Stimulated activated CD8-positive, alpha-beta memory T cell treated with anti-CD3 and anti-CD28 coated beads, Interleukin-4, amount 100 ng/mL, for 4 hours (primary cell): Measurements from ENCODE around the gene KCNMA1.

Source experiments
- DNase-seq, 2 donors: peaks; one replicate each; pipeline ENCODE4 v3.0.0-alpha.2; 2020; ENCODE audit warnings: low read depth in 2 of 2, low spot score in 1 of 2

Gene KCNMA1

DNA sequence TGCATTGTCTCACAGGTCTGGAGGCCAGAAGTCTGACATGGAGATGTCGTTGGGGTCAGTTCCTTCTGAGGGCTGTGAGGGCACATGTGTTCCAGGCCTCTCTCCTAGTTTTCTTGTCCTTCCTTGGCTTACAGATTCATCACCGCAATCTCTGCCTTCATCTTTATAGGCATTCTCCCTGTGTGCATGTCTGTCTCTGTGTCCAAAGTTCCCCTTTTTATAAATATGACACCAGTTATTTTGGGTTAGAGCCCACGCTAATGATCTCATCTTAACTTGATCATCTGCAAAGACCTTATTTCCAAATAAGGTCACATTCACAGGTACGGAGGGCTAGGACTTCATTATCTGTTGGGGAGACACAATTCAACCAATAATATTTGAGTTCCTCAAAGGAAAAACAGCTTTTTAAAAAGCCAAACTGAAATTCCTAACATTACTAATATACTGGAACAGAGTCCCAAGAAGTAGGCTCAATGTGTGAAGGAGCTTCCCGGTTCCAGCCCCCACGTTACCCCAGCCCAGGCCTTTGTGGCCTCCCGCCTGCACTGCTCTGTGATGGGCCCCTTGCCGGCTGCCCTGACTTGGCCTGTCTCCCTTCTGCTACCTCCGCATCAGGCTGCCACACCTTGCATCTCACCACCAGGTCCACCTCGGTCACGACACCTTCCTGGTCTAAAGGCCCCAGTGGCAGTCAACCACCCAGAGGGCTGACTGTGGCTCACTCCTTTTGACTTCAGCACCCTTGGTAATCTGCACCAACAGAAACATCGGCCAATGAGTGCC is 142.7 kb downstream of the KCNMA1 start:
- DNase-seq = no peak

DNA sequence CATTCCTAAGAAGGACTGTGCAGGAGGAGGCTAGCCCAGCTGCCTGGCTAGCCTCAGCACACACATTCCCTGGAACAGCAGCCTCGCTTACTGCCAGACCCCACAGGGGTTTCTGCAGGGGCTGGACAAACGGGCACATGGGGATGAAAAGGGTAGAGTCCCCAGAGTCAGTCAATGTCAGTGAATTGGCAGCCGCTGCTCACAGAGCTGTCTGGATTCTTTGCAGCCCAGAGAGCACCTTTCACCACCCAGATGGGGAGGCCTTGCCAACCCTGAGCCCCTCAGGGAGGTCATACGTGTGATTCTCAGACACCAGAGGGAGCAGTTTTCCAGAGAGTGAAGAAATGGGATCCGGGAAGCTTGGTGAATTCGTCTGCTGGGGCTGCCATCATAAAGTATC is 143.3 kb downstream of the KCNMA1 start:
- no peak for DNase-seq

DNA sequence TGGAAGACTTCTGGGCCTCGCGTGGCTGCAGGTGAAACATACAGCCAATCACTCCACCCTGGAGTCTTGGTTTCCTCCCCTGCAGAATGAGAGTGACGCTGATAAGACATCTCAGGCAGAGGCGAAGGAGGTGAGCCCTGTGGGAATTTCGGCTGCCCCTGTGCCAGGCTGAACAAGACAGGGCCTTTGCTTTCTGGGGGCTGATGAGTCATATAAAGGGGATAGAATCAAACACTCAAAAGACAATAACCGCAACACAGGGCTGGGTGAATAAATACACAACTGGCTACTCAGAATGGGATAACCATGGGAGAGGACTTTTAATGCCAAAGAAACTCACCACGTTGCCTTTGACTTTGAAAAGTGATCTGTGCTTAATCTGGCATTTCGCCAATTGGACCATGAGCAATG is 143.8 kb downstream of the KCNMA1 start:
- DNase-seq = no peak

DNA sequence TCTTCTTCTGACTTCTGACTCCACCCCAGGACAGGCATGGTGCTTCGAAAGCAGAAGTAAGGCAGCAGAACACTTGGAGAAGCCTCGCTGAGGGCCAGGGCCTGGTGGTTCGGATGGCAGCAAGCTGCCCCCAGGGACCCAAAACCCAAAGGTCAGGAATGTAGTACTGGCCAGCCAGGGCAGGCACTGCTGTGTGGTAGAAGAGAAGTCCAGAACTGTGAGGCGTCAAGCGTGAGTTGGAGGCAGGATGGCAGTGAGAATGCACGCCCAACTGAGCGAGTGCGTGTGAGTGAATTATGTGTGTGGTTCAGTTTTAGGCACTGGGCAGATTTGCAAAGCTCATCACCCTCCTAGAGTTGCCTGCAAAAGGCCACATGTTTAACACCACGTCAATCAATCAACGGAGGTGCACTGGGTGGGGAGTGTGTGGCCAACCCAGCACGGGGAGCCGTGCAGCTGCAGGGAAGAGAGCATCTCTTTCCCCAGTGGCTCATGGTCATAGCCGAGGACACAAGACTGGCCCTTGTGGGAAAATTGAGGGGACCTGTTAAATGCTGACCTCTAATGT is 144.3 kb downstream of the KCNMA1 start:
- DNase-seq = no peak

DNA sequence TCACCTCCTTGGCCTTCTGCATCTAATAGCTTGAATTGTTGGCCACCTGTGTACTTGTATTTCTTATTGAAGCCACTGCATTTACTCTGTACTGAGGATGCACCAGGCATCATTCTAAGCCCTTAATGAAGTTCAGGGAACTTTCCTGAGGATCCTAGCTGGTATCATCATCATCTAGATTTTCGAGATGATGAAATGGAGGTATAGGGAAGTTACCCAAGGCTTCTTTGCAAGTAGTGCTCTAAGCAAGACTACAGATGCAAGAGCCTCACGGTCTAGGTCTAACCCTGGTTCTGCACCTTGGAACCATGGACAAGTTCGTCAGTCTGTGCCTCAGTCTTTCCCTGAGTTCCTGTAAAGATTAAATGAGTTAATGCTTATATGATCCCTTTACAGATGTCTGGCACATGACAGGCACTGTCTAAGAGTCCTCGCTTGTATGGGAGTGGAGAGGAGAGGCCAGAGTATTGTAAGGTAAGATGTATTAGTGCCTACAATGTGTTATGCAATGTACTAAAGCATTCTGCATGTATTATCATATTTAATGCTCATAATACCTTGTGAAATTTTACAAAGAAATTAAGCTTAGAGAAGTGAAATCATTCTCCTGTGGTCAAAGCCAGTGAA is 145.1 kb downstream of the KCNMA1 start:
- no peak for DNase-seq

DNA sequence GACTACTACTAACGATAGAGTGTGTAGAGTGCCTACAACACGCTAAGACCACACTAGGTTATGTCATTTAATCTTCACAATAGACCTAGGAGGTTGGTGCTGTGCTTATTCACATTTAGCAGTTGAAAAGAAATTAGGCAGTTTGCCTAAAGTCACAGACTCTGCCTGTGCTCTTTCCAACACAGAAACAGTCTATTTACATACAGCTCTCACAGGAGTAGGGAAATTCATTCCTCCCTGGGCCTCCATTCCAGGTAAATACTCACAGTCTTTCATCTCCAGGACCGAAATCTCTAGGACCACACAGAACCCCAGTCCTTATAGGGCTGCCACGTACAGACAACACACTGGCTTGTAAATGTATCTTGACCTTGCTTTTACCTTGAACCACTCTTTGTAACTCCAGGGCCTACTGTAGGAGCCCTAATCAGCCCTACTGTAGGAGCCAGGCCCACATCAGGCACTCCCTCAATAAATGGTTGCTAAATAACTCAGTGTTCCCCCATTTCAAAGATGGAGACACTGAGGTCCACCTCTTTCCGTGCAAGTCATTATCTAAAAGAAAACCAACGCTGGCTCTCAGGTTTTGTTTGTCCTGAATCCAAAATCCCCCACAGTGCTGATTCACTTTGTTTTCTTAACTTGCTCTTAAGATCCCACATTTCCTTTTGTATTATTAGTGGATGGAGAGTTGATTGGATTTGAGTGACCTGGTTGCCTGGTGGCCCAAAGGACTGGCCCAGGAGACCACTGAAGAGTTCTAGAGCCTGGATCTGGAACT is 146.9 kb downstream of the KCNMA1 start:
- no peak for DNase-seq

DNA sequence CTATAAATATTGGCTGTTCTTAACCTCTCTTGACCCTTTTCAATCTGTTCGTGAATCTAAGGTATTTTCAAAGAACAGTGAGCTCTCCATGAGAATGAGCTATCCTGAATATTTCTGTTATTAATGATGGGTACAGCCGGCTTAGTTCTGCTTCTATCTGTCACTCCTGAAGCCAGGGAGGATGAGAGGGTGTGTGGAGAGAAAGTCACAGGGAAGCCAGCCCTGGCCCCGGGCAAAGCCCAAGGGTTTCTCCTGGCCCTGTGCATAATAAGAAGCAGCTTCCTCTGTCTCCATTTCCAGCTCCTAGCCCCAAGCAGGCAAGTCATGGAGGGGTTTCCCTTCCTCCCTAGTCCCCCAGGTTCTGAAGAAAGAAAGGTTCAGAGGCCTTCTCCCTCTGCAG is 151.1 kb downstream of the KCNMA1 start:
- no peak for DNase-seq

DNA sequence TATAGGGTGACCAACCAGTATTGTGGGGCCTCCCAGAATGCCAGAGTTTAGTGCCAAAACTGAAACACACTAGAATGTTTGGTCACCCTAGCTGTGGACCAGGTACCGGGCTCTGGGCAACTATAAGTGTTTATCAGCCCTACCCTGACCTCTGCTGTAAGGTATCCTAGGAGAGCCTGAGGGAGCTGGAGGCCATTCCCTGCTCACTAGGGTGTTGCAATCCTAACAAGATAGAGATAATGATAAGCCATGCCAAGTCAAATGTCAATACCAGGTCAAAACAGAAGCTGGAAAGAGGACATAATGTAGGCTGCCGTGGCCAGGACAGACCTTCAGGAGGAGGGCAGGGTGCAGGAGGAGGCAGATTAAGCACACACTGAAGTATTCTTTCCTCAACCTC is 151.8 kb downstream of the KCNMA1 start:
- DNase-seq = no peak

DNA sequence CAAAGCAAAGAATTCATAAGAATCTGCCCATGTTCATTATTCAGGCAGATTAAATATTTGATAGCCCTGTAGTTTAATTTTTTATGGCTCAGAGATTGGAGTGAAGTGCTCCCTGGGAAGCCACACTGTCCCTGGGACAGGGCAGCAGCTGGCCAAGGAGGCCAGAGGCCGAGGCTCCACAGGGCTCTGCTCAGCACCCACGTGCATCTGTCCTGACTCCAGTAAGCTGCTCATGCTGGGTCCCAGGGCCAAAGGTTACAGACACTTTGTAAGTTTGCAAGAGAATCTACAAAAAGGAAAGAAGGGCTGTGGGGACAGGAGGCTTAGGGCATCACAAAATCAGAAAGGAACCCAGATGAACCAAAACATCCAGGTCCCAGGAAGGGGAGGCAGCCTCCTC is 155.5 kb downstream of the KCNMA1 start:
- DNase-seq = no peak

DNA sequence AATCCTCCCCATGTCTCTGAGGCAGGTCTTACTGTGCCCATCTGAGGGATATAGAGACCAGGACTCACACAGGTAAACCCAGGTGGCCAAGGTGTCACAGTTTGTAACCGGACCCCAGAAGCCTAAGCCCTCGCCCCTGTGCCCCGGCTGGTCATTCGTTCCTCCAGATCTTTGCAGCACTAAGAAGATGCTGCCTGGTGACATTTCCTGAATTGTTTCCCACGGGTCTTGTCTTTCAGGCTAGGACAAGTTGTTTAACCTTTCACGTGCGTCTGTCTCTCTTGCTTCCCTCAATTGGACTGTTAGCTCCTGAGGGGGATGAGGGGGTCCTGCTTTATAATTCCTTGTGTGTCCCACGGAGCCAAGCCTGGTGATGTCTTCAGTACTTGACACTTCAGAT is 158.0 kb downstream of the KCNMA1 start:
- DNase-seq = no peak

DNA sequence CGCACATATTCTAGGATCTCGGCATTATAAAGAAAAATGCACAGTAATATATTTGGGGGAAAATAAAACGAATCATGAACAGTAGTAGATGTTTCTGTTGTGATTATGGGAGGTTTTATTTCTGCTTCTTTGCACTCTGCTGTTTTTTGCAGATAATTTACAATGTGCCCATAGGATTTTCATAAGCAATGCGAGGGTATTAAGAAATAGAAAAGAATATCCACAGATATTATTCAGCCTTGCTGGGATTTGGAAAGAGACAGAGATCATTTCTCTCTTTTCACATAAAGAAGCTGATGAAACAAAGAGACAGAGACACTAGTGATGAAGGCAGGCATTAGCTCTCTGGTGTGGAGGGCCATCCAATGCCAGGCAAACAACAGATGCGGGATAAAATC is 158.6 kb downstream of the KCNMA1 start:
- no peak for DNase-seq

DNA sequence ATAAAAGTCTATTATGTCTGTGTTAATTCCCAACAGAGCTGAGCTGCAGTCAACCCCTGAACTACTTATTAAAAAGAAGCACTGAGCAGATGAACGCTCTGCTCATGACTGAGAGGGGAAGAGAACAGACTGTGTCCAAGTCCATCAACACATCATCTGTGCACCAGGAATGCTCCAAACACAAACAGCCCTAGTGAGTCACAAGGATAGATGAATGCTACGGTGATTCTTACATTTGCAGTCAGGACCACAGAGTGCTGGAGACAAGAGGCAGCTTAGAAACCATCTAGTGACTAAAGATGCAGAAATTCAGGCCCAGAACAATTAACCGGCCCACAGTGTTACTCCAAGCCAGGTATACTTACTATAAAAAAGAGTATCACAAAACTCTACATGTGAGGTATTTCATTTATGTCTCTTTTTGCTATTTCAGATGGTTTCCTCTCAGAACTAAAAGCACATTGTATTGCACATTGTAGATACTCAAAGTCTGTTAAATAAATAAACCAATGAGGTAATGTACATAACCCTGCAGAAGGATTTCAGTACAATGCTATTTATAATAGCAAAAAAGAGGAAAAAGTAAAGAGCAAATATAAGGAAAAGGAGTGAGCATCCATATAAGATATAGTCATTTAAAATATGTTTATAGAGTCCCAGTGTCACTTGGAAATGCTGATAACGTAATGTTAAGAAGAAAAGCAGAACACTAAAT is 159.2 kb downstream of the KCNMA1 start:
- DNase-seq = no peak

DNA sequence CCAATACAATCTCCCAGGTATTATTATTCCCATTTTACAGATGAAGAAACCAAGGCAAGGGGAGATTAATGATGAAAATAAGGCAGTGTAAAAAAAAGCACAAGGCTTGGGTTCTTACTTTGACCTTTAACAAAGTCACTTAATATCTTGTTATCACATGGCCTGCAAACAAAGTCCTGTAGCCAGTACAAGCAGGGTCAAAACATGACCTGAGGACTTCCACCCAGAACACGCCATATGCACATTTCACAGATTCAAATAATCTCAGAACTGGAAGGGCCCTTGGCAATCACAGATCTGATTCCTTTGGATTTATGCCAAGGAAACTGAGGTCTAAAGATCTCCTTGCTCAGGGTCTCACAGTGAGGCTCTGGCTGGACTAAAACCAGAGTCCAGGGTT is 162.1 kb downstream of the KCNMA1 start:
- DNase-seq = no peak

DNA sequence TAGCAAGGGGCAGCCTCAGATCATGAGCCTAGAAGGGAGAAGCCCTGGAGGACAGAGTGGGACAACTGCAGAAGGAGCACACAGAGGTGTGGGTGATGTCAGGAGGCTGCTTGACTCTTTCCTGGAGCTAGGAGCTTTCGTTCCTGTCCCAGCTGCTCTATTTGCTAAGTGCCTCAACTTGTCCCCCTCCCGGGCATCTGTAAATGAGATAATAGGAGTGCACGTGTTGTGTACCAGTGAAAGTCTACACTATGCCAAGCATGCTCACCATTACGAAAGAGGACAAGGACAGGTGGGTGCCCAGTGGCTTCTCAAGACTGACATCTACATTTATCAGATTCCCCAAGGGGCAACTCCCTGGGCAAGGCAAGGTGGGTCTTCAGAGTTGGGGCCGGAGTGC is 162.7 kb downstream of the KCNMA1 start:
- no peak for DNase-seq

DNA sequence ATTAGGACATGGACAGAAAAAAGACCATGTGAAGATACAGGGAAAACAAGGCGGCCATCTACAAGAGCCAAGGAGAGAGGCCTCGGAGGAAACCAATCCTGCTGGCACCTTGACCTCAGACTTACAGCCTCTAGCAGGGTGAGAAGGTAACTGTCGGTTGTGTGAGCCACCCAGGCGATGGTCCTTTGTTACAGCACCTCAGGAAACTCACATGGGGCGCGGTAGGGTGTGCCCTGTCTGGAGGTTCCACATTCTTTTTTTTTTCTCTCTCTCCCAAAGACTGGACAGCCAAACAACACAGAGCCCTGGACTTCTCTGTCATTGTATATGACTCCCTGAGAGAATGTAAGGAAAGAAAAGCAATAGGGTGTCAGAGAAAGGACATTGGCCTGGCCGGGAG is 163.2 kb downstream of the KCNMA1 start:
- DNase-seq = no peak

DNA sequence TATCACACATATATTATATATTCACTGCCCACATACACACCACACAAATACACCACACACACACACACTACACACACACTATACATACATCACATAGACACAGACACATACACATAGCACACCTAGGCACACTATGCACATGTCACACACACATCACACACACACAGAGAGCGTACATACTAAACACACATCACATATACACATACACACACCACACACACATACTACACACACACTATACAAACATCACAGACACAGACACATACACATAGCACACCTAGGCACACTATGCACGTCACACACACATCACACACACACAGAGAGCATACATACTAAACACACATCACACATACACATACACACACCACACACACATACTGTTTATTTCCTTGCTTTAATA is 165.5 kb downstream of the KCNMA1 start:
- no peak for DNase-seq

DNA sequence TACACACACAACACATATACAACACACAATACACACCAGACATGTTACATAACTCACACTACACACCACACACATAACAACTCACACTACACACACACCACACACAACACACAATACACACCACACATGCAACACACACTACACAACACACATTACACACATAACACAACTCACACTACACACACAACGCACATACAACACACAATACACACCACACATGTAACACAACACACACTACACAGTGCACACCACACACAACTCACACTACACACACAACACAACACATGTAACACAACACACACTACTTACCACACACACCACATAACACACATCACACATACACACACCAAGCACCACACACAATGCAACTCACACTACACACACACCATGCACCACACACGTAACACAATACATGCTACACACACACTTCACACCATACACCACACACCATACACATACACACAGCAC is 166.5 kb downstream of the KCNMA1 start:
- DNase-seq = no peak

DNA sequence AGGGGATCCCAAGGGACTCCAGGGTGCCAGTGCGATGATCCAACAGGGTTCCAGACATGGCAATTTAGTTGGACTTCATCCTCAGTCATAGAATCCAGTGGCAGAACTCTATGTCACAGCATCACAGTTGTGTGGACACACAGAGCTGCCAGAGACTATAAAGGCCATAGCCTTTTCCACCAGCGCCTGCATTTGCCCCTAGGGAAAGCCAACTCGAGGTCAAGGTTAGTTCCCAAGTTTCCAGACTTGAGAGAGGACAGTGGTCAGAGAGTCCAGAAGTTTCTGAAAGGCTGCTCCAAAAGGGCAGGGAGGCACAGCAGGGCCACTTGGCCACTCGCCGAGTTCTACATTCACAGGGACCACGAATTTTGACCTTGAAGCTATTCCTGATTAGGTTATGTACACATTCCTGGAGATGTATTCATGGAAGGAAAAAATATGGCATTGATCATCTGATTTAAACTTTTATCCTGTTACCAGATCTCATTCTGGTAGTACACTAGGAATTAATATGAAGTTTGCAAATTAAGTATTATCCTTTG is 170.1 kb downstream of the KCNMA1 start:
- no peak for DNase-seq

DNA sequence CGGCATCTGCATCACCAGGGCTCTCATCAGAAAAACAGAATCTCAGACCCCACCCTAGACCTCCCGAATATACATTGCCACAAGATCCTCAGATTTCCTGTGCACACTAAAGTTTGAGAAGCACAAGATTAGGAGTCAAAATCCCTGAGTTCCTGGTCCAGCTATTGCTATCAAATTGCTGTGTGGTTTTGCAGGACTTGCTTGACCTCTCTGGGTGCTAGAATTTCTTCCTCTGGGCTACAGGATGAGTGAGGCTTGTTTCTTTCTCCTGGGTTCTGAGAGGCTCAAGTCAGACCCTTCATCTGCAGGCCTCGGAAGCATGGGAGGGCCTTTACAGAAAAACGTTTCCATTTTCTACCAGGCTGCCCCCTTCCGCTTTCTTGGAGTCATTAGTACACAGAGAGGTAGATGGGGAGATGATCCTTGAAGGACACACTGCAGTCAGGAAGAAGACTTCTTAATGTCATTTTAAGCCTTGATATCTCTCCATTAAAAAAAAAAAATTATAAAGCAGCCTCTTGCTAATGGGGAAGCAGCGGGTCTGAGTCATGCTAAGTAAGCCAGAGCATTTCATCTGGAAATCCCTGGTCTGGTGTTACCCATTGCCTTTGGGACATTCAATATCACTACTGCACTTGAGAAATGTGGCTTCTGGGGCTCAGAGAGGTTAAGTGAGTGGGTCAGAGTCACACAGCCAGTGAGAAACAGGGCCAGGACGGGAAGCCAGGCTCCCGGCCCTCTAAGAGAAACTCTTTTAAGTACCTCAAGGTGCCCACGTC is 173.5 kb downstream of the KCNMA1 start:
- DNase-seq = no peak

DNA sequence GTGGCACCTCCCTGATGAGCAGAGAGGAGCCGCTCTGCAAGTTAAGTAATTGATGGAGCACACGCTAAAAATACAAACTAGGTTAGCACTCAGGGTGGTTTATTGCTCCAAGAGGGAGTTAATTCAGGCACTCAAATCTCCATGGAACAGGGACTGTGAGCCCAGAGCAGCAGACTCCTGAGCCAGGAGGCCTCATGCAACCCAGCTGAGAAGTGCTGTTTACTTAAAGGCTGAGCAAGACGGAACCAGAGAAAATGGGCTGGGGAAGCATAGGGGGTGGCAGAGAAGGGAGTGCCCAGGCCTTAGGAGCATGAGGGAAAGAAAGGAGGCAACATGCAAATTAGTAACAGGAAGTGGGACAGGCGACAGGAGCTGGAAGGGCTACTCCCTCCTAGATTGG is 174.1 kb downstream of the KCNMA1 start:
- no peak for DNase-seq
